HCT116 (cell line): ENCODE data around the gene ZBTB24. TPM values are rescaled to one million over a fixed set of nuclear protein-coding genes. Genes with fewer than 3 reads are reported as not detected.
"Not testable (repeated sequence)": the region's sequence is repeated elsewhere in the genome, so short reads cannot be mapped to it uniquely, and the experiment has no call there.

Experiments
- ATAC-seq: fragments of 200-7000 bp; cut with Tn5 transposase; 2 replicates; pipeline ENCODE4 v1.9.1; 2020; ENCODE audit warnings: mild to moderate bottlenecking, moderate library complexity
- BruUV-seq: library from RNA; stranded (reverse); fragments of 400-500 nt; replicated peaks from 2 replicates; lab custom pipeline; 2021; lab: Mats Ljungman, UMichigan
- CTCF ChIA-PET: fragments of 300-600 bp; sonication (Branson Sonifier 250); formaldehyde crosslinking; loops from one replicate; lab custom pipeline; 2021; ENCODE audit warnings: antibody characterized with exemption; lab: Charles Lee
- POLR2A ChIA-PET: fragments of 300-600, 350-600 bp; sonication (Branson Sonifier 250); formaldehyde crosslinking; loops from one replicate; lab custom pipeline; 2021; ENCODE audit warnings: antibody characterized with exemption; lab: Charles Lee
- RAD21 ChIA-PET, 2 experiments: fragments of 300-600 bp; sonication (Branson Sonifier 250); formaldehyde crosslinking; loops; one replicate each; lab custom pipeline; 2023; ENCODE audit warnings: low total read pairs in 2 of 2; ENCODE audit not compliant: uncharacterized antibody in 2 of 2, unreplicated experiment in 2 of 2, low non-redundant PET in 1 of 2; lab: Charles Lee
- DNase-seq: peaks from one replicate; pipeline ENCODE4 v3.0.0-alpha.2; 2010; ENCODE audit warnings: low read depth, low spot score
- H2AFZ ChIP-seq: fragments of 200-600 bp; shearing (Covaris generic), sonication (generic); 2 replicates; pipeline ENCODE4 v1.6.1; 2017; ENCODE audit warnings: low read depth, mixed run types, mixed read lengths, antibody characterized with exemption, low read length; ENCODE audit not compliant: poor library complexity, severe bottlenecking
- H3K27ac ChIP-seq: 2 replicates; pipeline ENCODE4 v1.5.1; 2012; ENCODE audit warnings: low read depth, low read length
- H3K27me3 ChIP-seq: fragments of 200-600 bp; sonication (generic); 2 replicates; pipeline ENCODE4 v1.6.1; 2016; ENCODE audit warnings: mixed run types, low read length, mixed read lengths; ENCODE audit not compliant: insufficient read depth
- H3K36me3 ChIP-seq, 2 experiments: fragments of 200-500 bp in 1 of 2; fragments of 200-600 bp in 1 of 2; sonication (Bioruptor generic) in 1 of 2; sonication (generic) in 1 of 2; 2 replicates each; pipeline versions ENCODE4 v1.5.1 to v1.6.1; 2014 to 2016; ENCODE audit warnings: low read length in 2 of 2, inconsistent platforms in 1 of 2, mixed read lengths in 1 of 2, mixed run types in 1 of 2; ENCODE audit not compliant: insufficient read depth in 2 of 2, control insufficient read depth in 1 of 2
- H3K4me1 ChIP-seq, 2 experiments: fragments of 200-600 bp in 1 of 2; sonication (generic) in 1 of 2; 2 replicates each; pipeline versions ENCODE4 v1.5.1 to v1.6.1; 2012 to 2017; ENCODE audit warnings: low read length in 2 of 2, inconsistent platforms in 1 of 2, mild to moderate bottlenecking in 1 of 2, mixed read lengths in 1 of 2, mixed run types in 1 of 2, moderate library complexity in 1 of 2; ENCODE audit not compliant: insufficient read depth in 2 of 2, control insufficient read depth in 1 of 2
- H3K4me2 ChIP-seq: fragments of 200-600 bp; sonication (generic); 2 replicates; pipeline ENCODE4 v1.6.1; 2017; ENCODE audit warnings: mixed run types, low read length, mixed read lengths
- H3K4me3 ChIP-seq, 2 experiments: fragments of 200-600 bp in 1 of 2; sonication (generic) in 1 of 2; replicated peaks in 1 of 2; 2 replicates each; pipeline ENCODE4 v1.5.1; 2011 to 2016; ENCODE audit warnings: low read length in 2 of 2, control low read depth in 1 of 2, low read depth in 1 of 2, mild to moderate bottlenecking in 1 of 2, mixed read lengths in 1 of 2, mixed run types in 1 of 2
- H3K79me2 ChIP-seq: fragments of 200-600 bp; sonication (generic); 2 replicates; pipeline ENCODE4 v1.6.1; 2017; ENCODE audit warnings: mild to moderate bottlenecking, mixed run types, low read length, moderate library complexity, mixed read lengths; ENCODE audit not compliant: insufficient read depth
- H3K9ac ChIP-seq: fragments of 200-600 bp; sonication (generic); 2 replicates; pipeline ENCODE4 v1.6.1; 2016; ENCODE audit warnings: low read length, mixed read lengths
- H3K9me2 ChIP-seq: fragments of 200-600 bp; sonication (generic), shearing (Covaris generic); 2 replicates; pipeline ENCODE4 v1.6.1; 2017; ENCODE audit warnings: mixed run types, mild to moderate bottlenecking, moderate library complexity; ENCODE audit not compliant: insufficient read depth
- H3K9me3 ChIP-seq, 2 experiments: fragments of 200-500 bp in 1 of 2; fragments of 200-600 bp in 1 of 2; sonication (Bioruptor generic) in 1 of 2; sonication (generic) in 1 of 2; 2 replicates each; pipeline ENCODE4 v1.6.1; 2014 to 2017; ENCODE audit warnings: low read length in 2 of 2, mixed read lengths in 2 of 2, inconsistent platforms in 1 of 2, low read depth in 1 of 2, mild to moderate bottlenecking in 1 of 2, mixed run types in 1 of 2, moderate library complexity in 1 of 2; ENCODE audit not compliant: control insufficient read depth in 1 of 2, insufficient read depth in 1 of 2
- H4K20me1 ChIP-seq: fragments of 200-600 bp; sonication (generic), shearing (Covaris generic); 2 replicates; pipeline ENCODE4 v1.6.1; 2017; ENCODE audit warnings: mixed run types, mild to moderate bottlenecking, moderate library complexity; ENCODE audit not compliant: insufficient read depth
- EGR1 ChIP-seq: IDR thresholded peaks from 2 replicates; pipeline ENCODE4 v1.6.1; 2012; ENCODE audit warnings: low read depth
- MAX ChIP-seq: IDR thresholded peaks from 2 replicates; pipeline ENCODE4 v1.6.1; 2012
- POLR2A ChIP-seq: IDR thresholded peaks from 2 replicates; pipeline ENCODE4 v1.7.0; 2011; ENCODE audit warnings: borderline replicate concordance; ENCODE audit not compliant: insufficient read depth, insufficient read length; ENCODE audit errors: extremely low read depth
- RAD21 ChIP-seq: IDR thresholded peaks from 2 replicates; pipeline ENCODE4 v1.6.1; 2012; ENCODE audit warnings: low read depth, mild to moderate bottlenecking
- SIN3A ChIP-seq: IDR thresholded peaks from 2 replicates; pipeline ENCODE4 v1.6.1; 2012; ENCODE audit warnings: low read depth
- ZBTB33 ChIP-seq: IDR thresholded peaks from 2 replicates; pipeline ENCODE4 v1.6.1; 2011; ENCODE audit warnings: mild to moderate bottlenecking, low read length, moderate library complexity; ENCODE audit not compliant: insufficient replicate concordance; ENCODE audit errors: extremely low read depth
- ZNF274 ChIP-seq: fragments of 200-500 bp; sonication (Bioruptor generic); IDR thresholded peaks from 2 replicates; pipeline ENCODE4 v1.6.1; 2014; ENCODE audit warnings: mild to moderate bottlenecking, low read depth, low read length, inconsistent platforms
- intact Hi-C: fragments of 100-400 bp; cut with micrococcal nuclease; formaldehyde crosslinking; loops from 2 replicates; pipeline ENCODE4 v1.10.0; 2022
- total RNA-seq: library from RNA; stranded (reverse); gene quantifications from one replicate; pipeline ENCODE4 v1.2.1, GENCODE V29; 2021; ENCODE audit not compliant: unreplicated experiment

The ZBTB24 gene
- total RNA-seq, 1 experiment from 2014 or later, result 11.3 TPM

DNA sequence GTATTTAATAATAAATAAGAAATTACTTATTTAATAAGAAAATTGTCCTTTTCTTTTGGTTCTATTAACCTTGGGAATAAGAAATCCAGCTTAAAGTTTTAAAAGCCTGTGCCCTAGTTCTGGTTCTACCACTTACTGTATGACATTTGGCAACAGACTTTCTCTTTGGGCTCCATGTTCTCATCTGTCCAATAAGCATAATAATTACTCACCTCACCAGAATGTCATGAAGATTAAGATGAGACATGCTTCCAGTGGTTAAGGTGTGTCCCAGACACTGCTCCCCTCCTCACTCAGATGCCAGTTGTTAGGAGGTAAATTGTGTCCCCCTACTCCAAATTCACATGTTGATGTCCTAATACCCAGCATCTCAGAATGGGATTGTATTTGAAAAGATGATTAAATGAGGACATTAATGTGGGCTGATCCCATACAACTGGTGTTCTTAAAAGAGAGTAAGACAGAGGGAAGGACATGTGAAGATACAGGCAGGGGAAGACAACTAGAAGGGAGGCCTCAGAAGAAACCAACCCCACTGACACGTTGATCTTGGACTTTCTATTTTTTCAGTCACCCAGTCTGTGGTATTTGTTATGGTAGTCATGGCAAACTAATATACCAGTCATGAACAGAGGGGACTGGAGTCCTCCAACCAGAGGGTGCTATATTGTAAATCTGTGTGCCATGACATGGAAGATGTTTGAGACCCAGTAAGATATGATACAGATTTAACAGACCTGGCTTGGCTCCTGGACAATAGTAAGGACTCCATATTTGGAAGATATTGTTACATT lies 21.1 kb downstream of the ZBTB24 start:
- ChIA-PET CTCF (no interaction called here), POLR2A (no interaction called here)
- H3K27ac ChIP-seq, result no peak overlapping the region
- no peak for DNase-seq
- peaks cover 6% of the 10 kb centered on the region; the same call in 1 of the 2 replicates for H4K20me1 ChIP-seq
- no peaks in the 10 kb centered on the region for H3K9me2 ChIP-seq
- H2AFZ ChIP-seq, result no peak overlapping the region
- H3K79me2 ChIP-seq, result peaks cover 30% of the 10 kb centered on the region
- no peaks in the 10 kb centered on the region for H3K9me3 ChIP-seq
- no peak for TF ChIP-seq ZBTB33
- TF ChIP-seq POLR2A, result no peak
- no peak for TF ChIP-seq ZNF274
- no peak for TF ChIP-seq EGR1
- no peak for TF ChIP-seq MAX
- no peak for TF ChIP-seq RAD21
- TF ChIP-seq SIN3A, result no peak
- TF ChIP-seq, all 23 proteins: peak for 0
- intact Hi-C loops, result no loop called here
- Histone ChIP-seq H3K27me3 (no peaks in the 10 kb centered on the region), H3K4me3 (no peak overlapping the region), H3K4me2 (no peak overlapping the region), H3K4me1 (peaks cover 0 to 23% of the 10 kb centered on the region in 2 experiments; a peak in 2 of 4 replicates), H3K9ac (no peak overlapping the region), H3K36me3 (peaks cover 35 to 38% of the 10 kb centered on the region in 2 experiments; a peak in 3 of 4 replicates)
- BruUV-seq, result no TSS peak
- ATAC-seq, result no peak
- RAD21 ChIA-PET, result no interaction called here

DNA sequence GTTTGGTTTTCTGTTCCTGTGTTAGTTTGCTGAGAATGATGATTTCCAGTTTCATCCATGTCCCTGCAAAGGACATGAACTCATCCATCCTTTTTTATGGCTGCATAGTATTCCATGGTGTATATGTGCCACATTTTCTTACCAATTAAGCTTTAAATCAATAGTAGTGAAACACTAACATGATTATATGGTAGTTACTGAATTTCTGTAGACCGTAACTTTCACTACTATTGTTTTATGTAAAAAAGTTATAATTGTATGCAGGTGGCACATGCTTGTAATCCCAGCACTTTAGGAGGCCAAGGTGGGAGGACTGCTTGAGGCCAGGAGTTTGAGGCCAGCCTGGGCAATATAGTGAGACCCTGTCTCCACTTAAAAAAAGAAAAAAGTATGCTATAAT lies 21.8 kb downstream of the ZBTB24 start:
- ATAC-seq, DNase-seq, BruUV-seq, intact Hi-C loops, H3K9ac ChIP-seq, CTCF ChIA-PET, H3K9me3 ChIP-seq, H3K4me3 ChIP-seq, H3K4me2 ChIP-seq, RAD21 ChIA-PET, H3K9me2 ChIP-seq, H2AFZ ChIP-seq, POLR2A ChIA-PET, H4K20me1 ChIP-seq, H3K27ac ChIP-seq, H3K27me3 ChIP-seq: not testable (repeated sequence)
- H3K79me2 ChIP-seq, result peaks cover 29% of the 10 kb centered on the region
- peaks cover 0 to 30% of the 10 kb centered on the region in 2 experiments; a peak in 2 of 4 replicates for H3K4me1 ChIP-seq
- H3K36me3 ChIP-seq, result peaks cover 28 to 31% of the 10 kb centered on the region in 2 experiments; a peak in 3 of 4 replicates
